ENCODE data around the gene IFNGR2.
"Not testable (repeated sequence)": the region's sequence is repeated elsewhere in the genome, so short reads cannot be mapped to it uniquely, and the experiment has no call there.

IFNGR2 gene

GRCh38 chr21:33375101-33375644 lies 28.0 kb upstream of the IFNGR2 start:
- DNase-seq (ENCODE audit: insufficient read length, low spot score), result no peak

GRCh38 chr21:33377221-33377920 lies 25.8 kb upstream of the IFNGR2 start:
- FAIRE-seq (no peak), DNase-seq (ENCODE audit: insufficient read length, low spot score) (no peak)

More at GRCh38 chr21:33375101-33375644, 28.0 kb upstream of the IFNGR2 start:
- FAIRE-seq, result no peak

GRCh38 chr21:33378081-33378480 lies 25.1 kb upstream of the IFNGR2 start:
- no peak for FAIRE-seq
- no peak for DNase-seq (ENCODE audit: insufficient read length, low spot score)

GRCh38 chr21:33379934-33380333 lies 23.3 kb upstream of the IFNGR2 start:
- not testable (repeated sequence) for FAIRE-seq; DNase-seq (ENCODE audit: insufficient read length, low spot score)

- peak; percentile 52 for FAIRE-seq
- peak; percentile 90 for DNase-seq (ENCODE audit: insufficient read length, low spot score)
Observed at GRCh38 chr21:33380483-33380998, 22.7 kb upstream of the IFNGR2 start.

- not testable (repeated sequence) for FAIRE-seq; DNase-seq (ENCODE audit: insufficient read length, low spot score)
Observed at GRCh38 chr21:33381381-33381780, 21.8 kb upstream of the IFNGR2 start.

- FAIRE-seq, result peak; percentile 44
Observed at GRCh38 chr21:33383056-33383888, 19.9 kb upstream of the IFNGR2 start.

GRCh38 chr21:33384841-33385331 lies 18.3 kb upstream of the IFNGR2 start:
- FAIRE-seq, result no peak
- no peak for DNase-seq (ENCODE audit: insufficient read length, low spot score)

More at GRCh38 chr21:33383056-33383888, 19.9 kb upstream of the IFNGR2 start:
- peak; percentile 52 for DNase-seq (ENCODE audit: insufficient read length, low spot score)

- DNase-seq (ENCODE audit: insufficient read length, low spot score), result no peak
- no peak for FAIRE-seq
Observed at GRCh38 chr21:33386222-33386784, 16.9 kb upstream of the IFNGR2 start.

GRCh38 chr21:33387294-33387693 lies 15.9 kb upstream of the IFNGR2 start:
- DNase-seq (ENCODE audit: insufficient read length, low spot score) (no peak), FAIRE-seq (no peak)

- FAIRE-seq, result no peak
- DNase-seq (ENCODE audit: insufficient read length, low spot score), result no peak
Observed at GRCh38 chr21:33388188-33388587, 15.0 kb upstream of the IFNGR2 start.

GRCh38 chr21:33390479-33390878 lies 12.7 kb upstream of the IFNGR2 start:
- no peak for DNase-seq (ENCODE audit: insufficient read length, low spot score)
- FAIRE-seq, result no peak

- DNase-seq (ENCODE audit: insufficient read length, low spot score) (no peak), FAIRE-seq (no peak)
Observed at GRCh38 chr21:33391656-33392055, 11.6 kb upstream of the IFNGR2 start.

GRCh38 chr21:33392284-33392985 lies 10.8 kb upstream of the IFNGR2 start:
- FAIRE-seq (no peak), DNase-seq (ENCODE audit: insufficient read length, low spot score) (no peak)

- DNase-seq (ENCODE audit: insufficient read length, low spot score), result no peak
- FAIRE-seq, result no peak
Observed at GRCh38 chr21:33393348-33393747, 9.9 kb upstream of the IFNGR2 start.

GRCh38 chr21:33394260-33394659 lies 9.0 kb upstream of the IFNGR2 start:
- no peak for FAIRE-seq
- no peak for DNase-seq (ENCODE audit: insufficient read length, low spot score)

GRCh38 chr21:33395891-33396331 lies 7.3 kb upstream of the IFNGR2 start:
- DNase-seq (ENCODE audit: insufficient read length, low spot score), result peak; percentile 61
- no peak for FAIRE-seq

- FAIRE-seq (no peak), DNase-seq (ENCODE audit: insufficient read length, low spot score) (no peak)
Observed at GRCh38 chr21:33396436-33396835, 6.8 kb upstream of the IFNGR2 start.

GRCh38 chr21:33396951-33397350 lies 6.3 kb upstream of the IFNGR2 start:
- DNase-seq (ENCODE audit: insufficient read length, low spot score) (no peak), FAIRE-seq (no peak)

GRCh38 chr21:33397717-33398116 lies 5.5 kb upstream of the IFNGR2 start:
- DNase-seq (ENCODE audit: insufficient read length, low spot score) (no peak), FAIRE-seq (no peak)
